H1 (cell line): ENCODE data around the gene LRBA. TPM values are rescaled to one million over a fixed set of nuclear protein-coding genes. Genes with fewer than 3 reads are reported as not detected.

Source experiments
- BCL11A ChIP-seq, 2 experiments: IDR thresholded peaks; one replicate each; pipeline ENCODE4 v1.6.1; 2011; ENCODE audit warnings: low read depth in 2 of 2, low read length in 2 of 2, mild to moderate bottlenecking in 2 of 2
- JUND ChIP-seq: IDR thresholded peaks from 2 replicates; pipeline ENCODE4 v1.6.1; 2011; ENCODE audit warnings: mild to moderate bottlenecking, improper control_type of control experiment, low read length
- TBP ChIP-seq: IDR thresholded peaks from 2 replicates; pipeline ENCODE4 v1.6.1; 2011; ENCODE audit warnings: low read depth, low read length, improper control_type of control experiment
- polyA plus RNA-seq, 7 experiments: library from polyadenylated mRNA; depleted of rRNA in 3 of 7; stranded (reverse) in 5 of 7; unstranded in 2 of 7; fragments of >200 nt in 5 of 7; fragments of 200-250 nt in 2 of 7; gene quantifications; 1 replicate in 5 of 7; 2 replicates in 1 of 7; 4 replicates in 1 of 7; pipeline versions ENCODE4 v1.2.1 to v1.2.3, GENCODE V29; 2011 to 2013; ENCODE audit warnings: missing spikeins in 2 of 7, mixed read lengths in 2 of 7
- total RNA-seq: library from RNA; stranded (reverse); fragmentation: NEBNext Ultra II Directional; extraction: Animal tissue kit (Norgen Biotek cat#: 25700); gene quantifications from 2 replicates; pipeline ENCODE4 v1.2.1, GENCODE V29; 2021

The LRBA gene
- total and polyA plus RNA-seq, 2 of the 8 experiments (the other 6 are each of a cell fraction or from before 2014, with no cell fraction given) = 54.6 to 83.2 TPM

DNA sequence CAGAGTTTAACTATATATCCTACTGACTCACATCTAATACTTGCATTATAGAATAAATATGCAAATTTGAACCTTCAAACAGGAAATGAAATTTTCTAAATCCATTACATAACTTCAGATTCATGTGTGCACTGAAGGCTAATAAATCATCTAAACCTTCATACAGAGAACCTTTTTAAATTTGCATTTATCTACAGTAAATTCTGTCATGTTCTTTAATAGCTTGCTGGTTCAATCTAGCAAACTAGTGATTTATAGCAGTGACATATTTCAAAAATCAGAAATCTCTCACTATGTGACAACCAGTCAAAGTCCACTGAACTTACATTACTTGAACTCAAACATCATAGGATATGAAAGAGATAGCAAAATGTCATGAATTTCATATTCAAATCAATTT, 65.1 kb downstream of the LRBA start (continued):
- TF ChIP-seq JUND = no peak
- no peak for TF ChIP-seq TBP
- TF ChIP-seq BCL11A (IDR thresholded peaks at IDR 0.05; ENCODE audit: low read depth in 2 of 2, low read length in 2 of 2) = no peak
